HG03066 (cell line): Measurements from ENCODE around the gene RNF121.

Experiments used
- ATAC-seq: cut with Tn5 transposase; IDR thresholded peaks from one replicate; pipeline ENCODE4 v1.9.1; 2021; ENCODE audit warnings: low read depth; ENCODE audit not compliant: unreplicated experiment

Gene RNF121

DNA sequence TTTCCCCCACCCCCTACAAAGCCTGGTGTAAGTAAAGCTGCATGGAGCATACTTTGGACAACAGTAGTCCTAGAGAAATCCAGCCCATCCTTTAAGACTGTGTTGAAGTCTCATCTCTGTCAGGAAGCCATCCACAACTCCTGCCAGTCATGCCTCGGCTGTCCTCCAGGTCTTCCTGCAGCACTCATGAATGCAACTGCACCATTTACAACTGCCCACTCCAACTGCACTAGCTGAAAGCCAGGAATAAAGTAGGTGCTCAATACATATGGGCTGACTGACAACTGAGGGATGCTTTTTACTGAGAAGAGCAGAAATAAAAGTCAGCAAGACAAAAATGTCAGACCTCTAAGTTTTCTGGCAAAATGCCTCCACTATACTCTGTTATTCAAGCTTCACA lies 97.2 kb downstream of the RNF121 start:
- no peak for ATAC-seq

GRCh38 chr11:72030472-72031045 lies 101.7 kb downstream of the RNF121 start:
- no peak for ATAC-seq

GRCh38 chr11:72036687-72037086 lies 107.8 kb downstream of the RNF121 start:
- no peak for ATAC-seq

GRCh38 chr11:72037554-72038311 lies 108.9 kb downstream of the RNF121 start:
- no peak for ATAC-seq

GRCh38 chr11:72038491-72038890 lies 109.6 kb downstream of the RNF121 start:
- ATAC-seq = no peak

DNA sequence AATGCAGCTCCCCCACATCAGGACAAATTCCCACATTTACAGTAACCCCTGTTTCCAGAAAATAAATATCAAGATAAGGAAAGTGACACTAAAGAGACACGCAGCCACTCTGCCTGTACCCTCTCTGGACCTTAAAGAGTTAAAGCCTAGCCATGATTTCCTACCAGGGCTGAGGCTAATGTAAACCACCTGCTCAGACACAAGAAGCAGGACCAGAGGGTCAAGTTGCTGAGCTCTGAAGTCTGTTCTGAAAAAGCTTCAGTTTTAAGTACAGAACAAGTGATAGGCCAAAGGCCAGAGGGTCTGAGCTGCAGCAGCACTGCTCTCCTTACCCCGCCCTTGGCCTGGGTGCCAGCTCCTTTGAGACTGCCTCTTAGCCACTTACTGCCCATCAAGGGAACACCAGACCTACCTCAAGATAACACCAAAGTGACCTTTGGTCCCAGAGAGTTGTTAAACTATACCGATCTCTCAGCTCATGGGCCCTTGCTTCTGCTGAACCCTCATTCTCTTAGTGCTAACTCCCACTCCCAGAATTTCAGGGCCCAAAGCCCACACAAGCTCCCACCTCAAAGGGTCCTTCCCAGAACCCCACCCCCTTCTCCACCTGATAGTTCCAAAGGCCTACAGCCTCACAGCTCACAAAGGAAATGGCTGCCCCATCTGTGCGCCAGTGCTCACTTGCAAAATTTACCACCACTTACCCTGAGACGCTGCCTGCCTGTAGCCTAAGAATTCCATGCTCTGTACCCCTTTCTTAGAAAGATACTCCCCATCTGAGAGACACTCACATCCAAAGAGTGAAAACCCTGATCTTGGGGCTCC lies 110.4 kb downstream of the RNF121 start:
- no peak for ATAC-seq

DNA sequence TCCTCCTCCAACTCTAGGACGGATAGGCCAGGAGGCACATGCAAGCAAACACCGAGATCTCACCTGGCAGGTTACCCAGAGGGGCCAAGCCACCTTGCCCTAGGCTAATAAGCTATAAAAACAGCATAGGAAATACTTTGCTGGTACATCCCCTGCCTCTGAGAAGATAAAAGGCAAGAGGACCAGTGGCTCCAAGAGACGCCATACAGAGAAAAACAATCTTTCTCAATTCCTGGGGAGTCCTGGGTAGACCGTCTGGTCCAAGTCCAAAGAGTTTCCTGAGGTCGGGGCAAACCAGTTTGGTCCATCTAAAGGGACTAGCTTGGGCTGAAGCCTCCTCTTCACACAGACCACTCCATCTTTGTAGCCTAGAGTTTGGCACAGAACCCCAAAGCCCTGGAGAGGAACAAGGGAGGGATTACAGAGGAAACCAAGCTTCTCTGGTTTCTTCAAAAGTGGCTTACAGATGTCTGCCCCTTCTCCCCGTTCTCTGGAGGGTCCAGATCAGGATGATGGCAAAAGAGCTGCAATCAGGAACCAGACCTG lies 111.1 kb downstream of the RNF121 start:
- ATAC-seq = no peak

DNA sequence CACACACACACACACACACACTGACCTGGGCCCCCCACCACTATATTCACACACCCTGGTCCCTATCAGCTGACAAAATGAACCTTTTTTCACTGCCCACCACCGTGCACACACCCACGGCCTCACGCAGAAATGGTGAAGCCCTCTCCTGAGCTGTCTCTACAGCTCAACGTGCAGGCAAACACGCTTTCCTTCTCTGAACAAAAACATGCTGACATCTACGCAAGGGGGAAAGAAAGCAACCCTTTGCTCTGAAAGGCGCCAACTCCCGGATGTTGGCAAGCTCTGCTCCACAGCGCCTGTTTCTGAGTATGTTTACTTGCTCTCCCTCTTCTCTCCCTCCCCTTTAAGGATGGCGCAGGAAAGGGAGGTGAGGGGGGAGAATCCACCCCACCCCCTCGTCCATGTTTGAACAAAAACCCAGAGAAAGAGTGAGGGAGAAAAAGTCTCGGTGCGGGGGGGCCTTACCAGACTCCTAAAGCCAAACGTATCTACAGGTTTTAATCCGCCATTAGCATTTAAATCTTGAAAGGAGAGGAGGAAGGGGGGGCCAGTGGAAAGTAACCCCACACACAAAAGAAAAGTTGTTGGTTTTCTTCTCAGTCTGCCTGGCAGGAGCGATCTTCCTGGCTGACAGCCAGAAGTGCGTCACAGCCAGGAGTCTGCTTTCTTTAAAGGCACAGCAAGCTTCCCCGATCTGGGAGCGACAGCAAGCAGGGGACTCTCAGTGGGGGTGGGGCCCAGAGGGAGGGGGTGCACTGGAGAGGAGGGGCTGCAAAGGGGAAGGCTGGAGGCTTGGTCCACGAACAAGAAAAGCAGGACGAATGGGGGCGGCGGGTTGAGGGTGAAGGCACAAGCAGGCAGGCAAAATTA lies 111.9 kb downstream of the RNF121 start:
- ATAC-seq = no peak

GRCh38 chr11:72041364-72042063 lies 112.7 kb downstream of the RNF121 start:
- no peak for ATAC-seq

DNA sequence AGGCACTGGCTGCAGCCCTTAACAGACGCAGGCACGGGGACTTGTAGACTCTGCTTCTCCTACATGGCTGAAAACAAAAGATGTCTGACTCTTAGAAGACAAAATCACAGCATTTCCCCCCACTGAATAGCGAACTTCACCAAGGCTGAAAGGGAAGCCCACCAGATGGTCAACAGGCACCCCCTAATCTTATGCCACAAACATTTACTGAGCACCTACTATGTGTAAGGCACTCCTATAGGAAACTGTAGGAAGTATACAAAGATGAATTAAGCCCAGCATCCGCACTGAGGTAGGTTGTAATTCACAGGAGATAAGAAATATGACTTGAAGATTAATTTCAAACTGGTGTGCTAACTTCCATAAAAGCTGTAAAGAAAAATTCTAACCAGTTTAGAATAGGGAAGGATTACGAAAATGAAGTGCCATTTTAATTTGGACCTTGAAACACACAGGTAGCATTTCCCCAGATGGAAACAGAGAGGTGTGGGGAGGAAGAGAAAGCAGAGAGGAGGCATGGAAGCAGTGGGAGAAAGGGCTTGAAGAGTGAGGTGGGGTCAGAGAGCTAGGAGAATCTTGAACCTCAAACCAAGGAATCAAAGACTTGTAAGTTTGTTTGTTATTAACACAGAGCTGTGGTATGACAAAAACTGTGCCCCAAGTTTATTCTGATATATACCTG lies 113.4 kb downstream of the RNF121 start:
- no peak for ATAC-seq

DNA sequence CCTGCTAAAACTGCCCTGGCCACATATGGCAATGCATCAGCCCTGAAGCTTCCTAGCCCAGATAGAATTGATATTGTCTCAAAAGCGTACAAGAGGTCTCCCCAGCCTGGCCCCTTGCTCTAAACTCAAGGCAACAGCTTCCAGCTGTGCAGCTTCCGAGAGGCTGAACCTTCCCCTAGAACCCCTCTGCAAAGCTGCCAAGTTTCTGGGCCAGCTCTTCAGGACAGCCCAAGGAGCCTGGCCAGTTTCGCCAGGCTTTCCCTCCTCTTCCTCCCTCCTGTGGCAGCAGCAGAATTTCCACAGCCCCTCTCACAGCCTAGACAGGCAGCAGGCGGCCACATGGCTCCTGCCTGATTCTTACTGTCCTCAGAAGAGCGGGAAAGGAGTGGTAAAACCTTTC lies 117.0 kb downstream of the RNF121 start:
- no peak for ATAC-seq
